GM18511 (cell line): ENCODE measurements around the gene IWS1.
"Not testable (repeated sequence)": the region's sequence is repeated elsewhere in the genome, so short reads cannot be mapped to it uniquely, and the experiment has no call there.

Experiments
- ATAC-seq: cut with Tn5 transposase; IDR thresholded peaks from one replicate; pipeline ENCODE4 v1.9.1; 2021; ENCODE audit warnings: mild to moderate bottlenecking, moderate library complexity; ENCODE audit not compliant: unreplicated experiment

Gene IWS1

DNA sequence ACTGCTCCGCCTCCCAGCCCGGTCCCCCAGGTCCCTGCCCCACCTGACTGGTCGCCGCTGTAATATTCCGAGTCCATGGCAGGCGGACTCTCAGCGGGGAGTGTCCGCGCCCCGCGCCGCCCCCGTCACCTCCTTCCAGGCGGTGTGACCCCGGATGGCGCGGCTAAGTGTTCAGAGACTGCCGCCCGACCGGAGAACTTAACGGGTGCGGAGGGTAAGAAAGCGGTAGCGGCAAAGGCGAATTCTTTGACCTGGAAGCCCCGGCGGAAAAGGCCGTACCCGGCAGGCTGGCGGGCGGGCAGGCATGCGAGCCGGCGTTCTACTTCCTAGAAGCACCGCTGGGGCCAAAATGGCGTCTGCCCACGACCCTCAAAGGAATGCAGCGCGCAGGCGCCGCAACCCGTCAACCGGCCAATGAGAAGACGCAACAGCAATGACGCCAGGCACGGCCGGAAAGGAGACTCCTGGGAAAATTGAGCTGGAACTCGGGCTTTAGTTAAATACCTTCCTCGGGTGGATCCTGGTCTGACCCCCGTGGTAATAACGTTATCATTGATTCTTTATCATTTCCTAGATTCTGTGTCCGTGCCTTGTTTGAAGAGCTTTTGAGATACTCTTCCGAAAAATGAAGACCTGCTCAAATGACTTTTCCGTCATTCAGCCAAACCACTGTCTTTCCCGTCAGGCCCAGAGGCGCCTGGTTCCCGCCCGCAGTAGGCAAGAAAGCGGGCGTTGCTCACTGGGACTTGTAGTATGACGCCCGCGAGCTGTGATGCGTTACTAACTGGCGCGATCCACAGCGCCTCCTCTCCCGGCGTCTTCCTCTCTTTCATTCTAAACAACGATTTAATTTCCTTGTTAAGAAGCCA, at the start of gene IWS1:
Gene IWS1, minus strand, starts transcription at position 358 of the 869 bp plus-strand sequence. Its CDS starts 281 bp downstream, at position 77.
- peak; percentile 87 for ATAC-seq

DNA sequence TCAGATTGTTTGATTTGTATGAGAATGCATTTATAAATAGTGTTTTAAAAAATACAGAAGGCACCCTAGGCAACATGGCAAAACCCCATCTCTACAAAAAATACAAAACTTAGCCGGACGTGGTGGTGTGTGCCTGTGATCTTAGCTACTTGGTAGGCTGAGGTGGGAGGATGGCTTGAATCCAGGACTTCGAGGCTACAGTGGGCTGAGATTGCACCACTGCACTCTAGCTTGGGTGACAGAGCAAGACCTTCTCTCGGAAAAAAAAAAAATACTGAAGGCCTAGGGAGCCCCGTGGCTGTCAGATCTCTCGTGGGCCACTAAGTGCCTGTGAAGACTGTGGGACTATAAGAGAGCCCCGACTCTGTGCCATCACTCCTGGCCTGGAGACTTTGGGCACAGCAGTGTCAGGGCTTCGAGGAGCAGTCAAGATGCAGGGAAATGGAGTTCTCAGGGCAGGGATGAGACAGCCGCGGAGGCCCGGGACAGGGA, 49.7 kb upstream of the IWS1 start:
- ATAC-seq = no peak

DNA sequence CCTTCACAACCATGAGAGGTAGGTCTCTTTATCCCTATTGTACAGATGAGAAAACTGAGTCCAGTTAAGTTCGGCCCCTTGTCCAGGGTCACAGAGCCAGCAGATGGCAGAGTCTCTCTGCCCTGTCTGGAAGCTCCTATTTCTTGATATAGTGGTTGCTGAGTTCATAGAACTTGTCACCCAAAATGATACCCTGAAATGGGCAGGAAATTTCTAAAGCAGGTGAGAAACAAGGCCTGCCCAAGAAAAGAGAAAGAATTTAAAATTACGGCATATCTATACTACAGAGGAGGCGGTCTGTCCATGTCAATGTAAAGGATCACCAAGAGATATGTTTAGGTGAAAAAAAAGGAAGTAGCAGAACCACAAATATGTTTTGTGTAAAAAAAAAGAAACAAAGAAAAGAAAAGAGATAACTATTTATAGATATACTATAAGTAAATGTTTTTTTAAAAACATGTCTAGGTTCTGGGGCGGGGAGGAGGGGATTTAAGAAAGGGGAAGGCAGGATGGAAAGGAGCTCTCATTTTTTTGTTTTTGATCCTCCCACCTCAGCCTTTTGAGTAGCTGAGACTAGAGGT, 49.0 kb upstream of the IWS1 start:
- ATAC-seq = peak; percentile 51

DNA sequence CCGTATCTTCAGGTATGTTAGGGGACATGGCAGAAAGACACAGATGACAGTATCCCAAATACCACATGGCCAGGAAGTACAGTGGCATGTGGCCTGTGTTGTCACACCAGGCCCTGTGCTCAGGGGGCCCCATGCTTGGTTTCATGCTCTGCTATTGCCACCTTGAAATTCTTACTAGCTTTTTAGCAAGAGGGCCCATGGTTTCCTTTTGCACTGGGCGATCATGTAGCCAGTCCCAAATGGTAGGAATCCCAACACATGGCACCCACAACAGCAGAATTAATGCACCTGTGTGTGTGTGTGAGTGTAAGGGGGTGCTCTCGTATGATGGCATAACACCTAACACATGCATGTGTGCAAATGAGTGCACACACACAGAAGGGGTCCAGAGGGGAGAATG, 48.4 kb upstream of the IWS1 start:
- no peak for ATAC-seq

DNA sequence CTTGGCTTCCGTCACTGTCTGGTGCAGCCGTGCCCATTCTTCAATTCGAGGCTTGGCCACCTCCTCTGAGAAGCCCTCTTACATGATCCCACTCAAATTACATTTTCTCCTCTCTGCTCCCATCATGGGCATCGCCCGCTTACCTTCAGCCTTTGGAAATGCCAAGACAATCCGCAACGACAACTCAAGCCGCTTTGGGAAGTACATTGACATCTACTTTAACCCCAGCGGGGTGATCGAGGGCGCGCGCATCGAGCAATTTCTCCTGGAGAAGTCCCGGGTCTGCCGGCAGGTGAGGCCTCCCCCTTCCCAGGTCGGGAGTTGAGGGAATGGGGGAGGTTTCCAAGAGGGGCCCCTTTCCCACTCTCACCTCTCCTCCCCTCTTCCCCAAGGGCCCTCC, 47.5 kb upstream of the IWS1 start:
- ATAC-seq = no peak

DNA sequence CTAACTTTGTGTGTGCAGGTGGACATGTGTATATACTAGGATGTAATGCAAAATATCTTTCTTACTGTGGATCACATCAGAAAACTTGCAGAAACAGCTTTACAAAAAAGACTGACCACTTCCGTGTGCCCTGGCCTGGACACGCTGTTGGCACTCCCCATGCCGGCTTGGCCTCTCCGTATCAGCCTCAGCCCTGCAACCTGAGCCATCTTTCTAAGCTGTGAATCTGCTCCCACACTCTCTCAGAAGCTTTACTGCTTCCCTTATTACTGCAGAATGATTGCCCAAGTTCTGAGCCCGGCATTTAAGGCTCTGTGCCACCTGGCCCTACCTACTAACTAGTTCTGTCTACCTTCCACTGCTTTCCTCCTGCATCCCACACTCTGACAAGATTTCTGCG, 47.0 kb upstream of the IWS1 start:
- ATAC-seq = no peak

DNA sequence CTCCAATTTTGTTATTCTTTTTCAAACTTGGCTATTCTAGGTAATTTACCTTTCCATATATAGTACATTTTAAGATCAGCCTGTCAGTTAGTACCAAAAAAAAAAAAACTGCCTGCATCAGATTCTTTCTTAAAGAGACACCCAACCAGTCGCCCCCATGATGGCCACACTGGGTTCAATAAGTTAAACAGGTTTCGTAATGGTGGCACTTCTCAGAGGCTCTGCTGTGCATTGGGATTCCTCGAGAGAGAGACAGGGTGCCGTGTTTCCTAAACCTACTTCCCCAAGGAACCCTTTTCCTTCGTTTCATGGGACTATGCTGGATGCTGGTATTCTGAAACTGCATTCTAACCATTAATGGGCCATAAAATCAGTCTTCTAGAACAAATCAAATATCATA, 46.6 kb upstream of the IWS1 start:
- no peak for ATAC-seq

DNA sequence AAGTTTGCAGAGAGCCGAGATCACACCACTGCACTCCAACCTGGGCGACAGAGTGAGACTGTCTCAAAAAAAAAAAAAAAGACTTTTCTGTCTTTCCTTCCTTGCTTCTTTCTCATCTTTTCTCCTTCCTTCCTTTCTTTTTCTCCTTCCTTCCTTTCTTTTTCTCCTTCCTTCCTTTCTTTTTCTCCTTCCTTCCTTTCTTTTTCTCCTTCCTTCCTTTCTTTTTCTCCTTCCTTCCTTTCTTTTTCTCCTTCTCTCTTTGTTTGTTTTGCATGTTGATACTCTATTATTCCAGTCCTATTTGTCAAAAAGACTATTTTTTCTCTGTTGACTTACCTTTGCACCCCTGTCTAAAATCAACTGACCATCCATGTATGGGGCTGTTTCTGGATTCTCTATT, 46.1 kb upstream of the IWS1 start:
- ATAC-seq = not testable (repeated sequence)

DNA sequence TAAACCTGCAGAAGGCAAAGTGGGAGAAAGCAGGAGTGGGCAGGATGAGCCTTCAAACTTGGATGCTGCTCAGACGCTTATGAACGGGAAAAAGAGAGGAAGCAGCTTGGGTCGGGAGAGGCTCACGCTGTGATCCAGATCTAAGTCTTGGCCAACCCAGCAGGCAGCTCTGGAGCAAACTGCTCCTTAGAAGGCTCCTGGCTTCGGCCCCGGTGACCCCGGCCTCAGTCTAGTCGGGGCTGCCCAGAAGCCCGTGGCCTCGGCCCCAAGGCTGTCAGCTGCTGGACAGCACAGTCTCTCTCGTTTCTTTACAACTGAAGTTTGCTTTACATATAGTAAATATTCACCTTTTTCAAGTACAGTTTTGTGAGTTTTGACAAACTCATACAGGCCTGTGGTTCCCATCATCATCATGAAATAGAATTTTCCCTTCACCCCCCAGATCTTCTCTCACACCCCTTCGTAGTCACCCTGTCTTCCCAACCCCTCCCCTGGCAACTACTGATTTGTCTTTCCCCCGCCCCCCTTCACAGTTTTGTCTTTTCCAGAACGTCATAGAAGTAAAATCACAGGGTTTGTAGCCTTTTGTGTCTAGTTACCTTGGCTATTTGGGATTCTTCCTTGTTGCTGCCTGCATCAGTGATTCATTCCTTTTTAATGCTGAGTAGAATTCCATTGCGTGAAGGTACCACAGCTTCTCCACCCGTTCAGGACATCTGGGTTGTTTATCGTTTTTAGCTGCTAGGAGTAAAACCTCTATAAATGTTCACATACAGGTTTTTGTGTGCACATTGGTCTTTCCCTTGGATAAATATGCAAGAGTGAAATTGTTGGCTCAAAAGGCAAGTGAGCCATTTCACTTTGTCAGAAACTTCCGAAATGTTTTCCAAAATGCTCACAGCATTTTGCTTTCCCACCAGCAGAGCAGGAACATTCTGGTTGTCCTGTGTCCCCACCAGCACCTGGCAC, 44.3 kb upstream of the IWS1 start:
- no peak for ATAC-seq

DNA sequence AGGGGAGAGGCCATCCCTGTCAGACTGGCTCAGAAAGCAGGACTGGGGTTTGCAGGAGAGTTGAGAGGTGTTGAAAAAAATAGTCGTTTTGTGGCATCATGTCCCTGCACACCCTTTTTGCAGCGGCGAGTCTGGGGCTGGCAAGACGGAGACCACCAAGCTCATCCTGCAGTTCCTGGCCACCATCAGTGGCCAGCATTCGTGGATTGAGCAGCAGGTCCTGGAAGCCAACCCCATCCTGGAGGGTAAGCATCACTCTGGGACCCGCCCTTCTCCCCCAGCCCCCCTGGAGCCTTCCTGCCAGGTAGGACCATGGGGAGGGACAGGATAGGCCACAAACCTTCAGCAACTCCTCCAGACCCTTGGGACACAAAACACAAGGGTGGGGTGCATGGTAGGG, 43.4 kb upstream of the IWS1 start:
- no peak for ATAC-seq

DNA sequence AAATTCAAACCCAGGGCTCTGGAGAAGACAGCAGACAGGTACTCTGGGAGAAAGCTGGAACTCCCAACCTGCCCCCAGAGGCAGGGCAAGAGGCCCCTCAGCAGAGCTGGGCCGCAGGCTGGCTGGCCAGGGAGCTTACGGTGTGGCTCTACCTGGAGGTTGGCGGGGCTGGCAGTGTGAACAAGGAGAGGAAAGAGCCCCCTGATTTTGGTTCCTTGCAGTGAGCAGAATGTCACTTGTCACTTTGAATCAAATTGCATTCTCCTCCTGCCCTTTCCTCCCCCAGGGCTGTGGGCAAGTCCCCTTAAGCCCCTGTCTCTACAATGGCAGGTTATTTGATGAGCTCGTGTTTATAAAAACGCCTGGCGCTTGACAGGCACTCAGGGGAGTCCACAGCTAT, 41.8 kb upstream of the IWS1 start:
- ATAC-seq = no peak

DNA sequence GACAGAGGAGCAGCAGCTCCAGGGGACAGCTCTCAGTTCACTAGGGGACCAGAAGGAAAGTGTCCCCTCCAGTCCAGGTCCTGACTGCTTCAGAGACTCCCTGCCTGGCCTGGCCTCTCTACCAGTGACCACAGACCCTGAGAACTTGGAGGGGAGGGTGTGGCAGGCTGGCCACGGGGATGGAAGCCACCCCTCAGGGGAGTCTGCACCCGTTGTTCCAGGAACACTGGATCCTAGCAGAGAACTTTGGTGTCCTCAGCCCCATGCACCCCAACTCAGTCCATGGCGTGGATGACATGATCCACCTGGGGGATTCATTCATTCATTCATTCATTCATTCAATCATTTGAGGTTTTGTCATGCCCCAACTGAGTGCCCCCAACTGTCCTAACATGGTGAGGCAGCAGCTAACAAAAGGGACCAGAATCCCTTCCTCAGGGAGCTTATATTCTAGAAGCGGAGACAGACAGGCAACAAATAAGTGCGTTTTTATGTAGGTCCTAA, 41.1 kb upstream of the IWS1 start:
- ATAC-seq = no peak

DNA sequence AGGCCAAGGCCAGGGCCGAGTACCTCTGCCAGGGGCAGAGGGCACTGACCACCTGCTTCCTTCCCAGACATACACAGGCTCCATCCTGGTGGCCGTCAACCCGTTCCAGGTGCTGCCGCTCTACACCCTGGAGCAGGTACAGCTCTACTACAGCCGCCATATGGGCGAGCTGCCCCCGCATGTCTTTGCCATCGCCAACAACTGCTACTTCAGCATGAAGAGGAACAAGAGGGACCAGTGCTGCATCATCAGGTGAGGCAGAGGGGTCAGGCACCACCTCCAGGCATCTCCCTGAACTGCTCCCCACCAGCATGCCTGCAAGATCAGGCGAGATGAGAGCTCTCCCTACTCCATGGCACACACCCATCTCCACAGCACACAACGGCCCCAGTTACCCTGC, 40.3 kb upstream of the IWS1 start:
- ATAC-seq = no peak

DNA sequence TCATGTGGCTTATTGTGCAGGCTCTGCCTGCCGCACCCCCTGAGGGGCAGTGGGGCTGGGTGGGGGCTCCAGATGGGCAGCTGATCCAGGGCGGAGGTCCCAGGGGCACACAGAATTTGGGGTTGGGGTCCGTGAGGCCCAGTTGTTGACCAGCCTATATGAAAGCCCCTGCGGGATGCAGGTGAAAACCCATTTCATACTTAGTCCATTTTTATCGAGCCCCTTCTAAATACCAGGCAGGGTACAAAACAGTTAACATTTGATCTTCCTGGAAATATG, 39.8 kb upstream of the IWS1 start:
- ATAC-seq = no peak

DNA sequence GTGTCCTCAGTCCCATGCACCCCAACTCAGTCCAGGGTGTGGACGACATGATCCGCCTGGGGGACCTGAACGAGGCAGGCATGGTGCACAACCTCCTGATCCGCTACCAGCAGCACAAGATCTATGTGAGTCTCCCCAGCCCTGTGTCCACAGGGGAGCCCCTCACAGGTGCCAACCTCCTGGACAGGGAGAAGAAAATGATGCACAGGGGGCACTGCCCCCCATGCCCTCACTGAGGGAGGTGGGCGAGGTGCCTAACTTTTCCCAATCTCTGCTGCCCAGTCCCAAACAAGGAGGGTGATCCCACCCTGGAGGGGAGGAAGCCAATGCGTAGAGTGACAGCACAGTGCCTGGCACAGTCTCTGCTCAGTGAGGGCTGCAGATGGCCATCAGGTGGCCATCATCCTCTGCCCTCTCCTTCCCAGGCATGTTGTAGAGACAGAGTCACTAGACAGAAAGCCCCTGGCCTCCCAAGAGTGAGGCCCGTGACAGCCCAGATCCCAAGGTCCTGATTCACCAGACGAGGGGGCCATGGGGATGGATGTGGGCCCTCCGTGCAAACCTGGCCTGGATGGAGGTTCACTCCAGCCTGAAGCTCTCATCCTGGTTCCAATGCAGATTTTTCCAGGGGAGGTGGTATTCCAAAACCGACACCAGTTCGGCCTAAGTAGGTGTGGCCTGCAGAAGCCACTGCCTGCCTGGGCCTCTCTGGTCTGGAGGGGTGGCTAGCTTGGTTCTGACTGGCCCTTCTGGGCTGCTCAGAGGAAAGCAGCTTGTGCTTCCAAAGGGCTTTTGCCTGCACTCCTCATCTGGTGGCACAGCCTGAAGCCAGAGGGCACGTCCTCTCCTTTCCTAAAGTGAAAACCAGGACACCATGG, 39.2 kb upstream of the IWS1 start:
- no peak for ATAC-seq

DNA sequence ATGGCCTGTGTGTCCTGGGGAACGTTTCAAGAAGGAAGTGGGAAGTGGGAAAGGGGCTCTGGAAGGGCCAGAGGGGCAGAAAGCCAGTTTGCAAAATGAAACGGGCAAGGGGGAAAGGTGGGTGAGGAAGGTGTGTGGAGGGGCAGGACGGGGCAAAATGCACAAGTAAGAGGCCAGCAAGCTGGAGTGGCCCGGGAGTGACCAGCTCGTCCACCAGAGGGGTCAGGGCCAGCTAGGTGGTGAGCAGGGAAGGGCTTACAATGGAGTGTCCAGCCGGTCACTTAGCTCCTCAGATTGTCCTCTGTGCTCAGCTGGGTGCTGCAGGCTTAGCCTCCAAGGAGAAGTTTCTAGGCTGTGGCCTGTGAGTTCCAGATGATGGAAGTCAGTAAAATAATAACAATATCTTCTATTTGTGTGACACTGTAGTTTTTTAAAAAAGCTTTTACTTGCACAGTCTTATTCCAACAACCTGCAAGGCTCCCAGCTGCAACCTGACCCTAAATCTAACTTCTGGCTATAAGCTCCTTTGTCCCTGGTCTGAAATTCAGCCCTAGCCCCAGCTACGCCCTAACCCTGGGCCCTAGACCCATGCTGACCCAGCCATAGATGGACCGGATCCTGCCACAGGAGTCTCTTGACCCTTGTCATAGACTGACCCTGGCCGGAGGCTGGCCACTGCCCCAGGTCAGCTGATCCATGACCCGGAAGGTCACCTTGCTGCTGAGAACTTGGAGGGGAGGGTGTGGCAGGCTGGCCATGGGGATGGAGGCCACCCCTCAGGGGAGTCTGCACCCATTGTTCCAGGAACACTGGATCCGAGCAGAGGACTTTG, 38.4 kb upstream of the IWS1 start:
- no peak for ATAC-seq

DNA sequence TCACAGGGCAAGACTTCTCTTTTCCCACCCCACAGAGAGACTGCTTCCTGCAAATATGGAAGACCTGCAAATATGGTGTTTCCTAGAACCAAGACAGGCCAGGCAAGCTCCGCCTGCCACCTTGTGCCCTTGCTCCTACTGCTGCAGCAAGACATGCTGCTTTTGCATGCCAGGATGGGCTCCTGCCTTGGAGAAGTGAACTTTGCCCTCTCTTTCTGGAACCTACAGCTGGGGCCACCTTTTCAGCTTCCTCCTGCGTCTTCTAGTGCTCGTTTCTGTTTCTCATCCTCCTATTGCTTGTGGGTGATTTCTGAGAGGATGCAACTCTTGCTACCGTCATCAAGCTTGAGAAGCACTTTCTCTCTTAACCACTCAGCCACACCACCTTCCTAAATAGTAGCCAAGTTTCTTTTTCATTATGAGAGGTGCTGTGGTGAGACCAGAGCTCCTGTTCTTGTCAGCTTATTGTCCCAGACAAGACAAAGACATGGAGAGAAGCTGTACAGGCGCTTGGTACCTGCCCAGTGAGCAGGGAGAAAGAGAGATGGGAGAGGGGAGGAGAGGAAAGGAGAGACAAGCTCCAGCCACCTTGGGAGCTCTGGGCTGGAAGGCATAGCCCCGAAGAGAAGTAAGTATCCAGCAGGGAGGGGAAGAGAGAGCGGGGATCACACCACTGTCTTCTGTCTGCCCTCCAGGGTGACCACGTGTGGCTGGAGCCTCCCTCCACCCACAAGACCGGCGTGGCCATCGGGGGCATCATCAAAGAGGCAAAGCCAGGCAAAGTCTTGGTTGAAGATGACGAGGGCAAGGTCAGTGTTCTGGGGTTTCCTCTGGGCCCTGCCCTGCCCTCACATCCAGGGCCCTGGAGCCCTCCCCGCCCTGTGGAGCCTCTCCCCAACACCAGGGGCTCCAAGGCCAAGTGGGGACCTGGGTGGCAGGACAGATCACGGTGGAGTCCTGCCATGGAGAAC, 37.5 kb upstream of the IWS1 start:
- peak; percentile 98 for ATAC-seq

DNA sequence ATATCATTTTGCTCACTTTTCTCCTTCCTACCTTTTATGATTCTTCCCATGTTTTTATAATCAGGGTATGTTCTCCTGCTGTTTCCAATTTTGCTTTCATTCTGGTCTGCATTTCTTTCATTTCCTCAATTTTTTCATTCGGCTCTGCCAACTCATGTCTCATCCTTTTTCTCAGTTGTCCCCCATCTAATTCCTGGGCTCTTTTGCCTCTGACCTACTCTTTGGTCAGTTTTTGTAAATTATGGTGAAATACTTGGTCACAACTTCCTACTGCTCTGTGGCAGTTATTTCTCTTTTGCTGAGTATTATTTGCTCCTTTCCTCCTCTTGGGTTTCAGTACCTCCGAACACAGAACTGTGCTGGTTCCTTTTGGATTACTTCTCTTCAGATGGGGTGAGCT, 36.6 kb upstream of the IWS1 start:
- ATAC-seq = no peak
